RPMI8226 (cell line): Measurements from ENCODE around the gene CACHD1.
A peak's percentile ranks its signal among the peaks of the same experiment; 100 is the strongest.
"Not testable (repeated sequence)": the region's sequence is repeated elsewhere in the genome, so short reads cannot be mapped to it uniquely, and the experiment has no call there.

Source experiments
- DNase-seq: peaks from one replicate; pipeline ENCODE4 v3.0.0-alpha.2; 2015

Gene CACHD1

DNA sequence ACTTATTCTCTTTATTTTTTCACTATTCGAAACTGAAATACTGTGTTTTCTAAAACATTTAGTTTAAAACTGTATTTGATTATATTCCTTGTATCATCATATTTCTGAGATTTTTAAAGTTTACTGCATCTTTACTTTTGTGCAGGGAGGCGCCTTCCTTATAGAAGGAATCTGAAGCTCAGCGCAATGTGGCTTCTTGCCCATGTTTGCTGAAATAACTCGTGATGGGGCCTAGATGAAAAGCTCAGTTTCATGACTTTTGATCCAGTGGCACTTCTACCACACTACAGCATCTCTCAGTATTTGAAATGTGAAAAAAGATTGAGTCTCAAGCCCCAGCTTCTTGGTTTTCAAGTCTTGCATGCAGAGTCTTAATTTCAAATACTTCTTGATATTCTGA lies 28.4 kb downstream of the CACHD1 start:
- DNase-seq, result no peak

DNA sequence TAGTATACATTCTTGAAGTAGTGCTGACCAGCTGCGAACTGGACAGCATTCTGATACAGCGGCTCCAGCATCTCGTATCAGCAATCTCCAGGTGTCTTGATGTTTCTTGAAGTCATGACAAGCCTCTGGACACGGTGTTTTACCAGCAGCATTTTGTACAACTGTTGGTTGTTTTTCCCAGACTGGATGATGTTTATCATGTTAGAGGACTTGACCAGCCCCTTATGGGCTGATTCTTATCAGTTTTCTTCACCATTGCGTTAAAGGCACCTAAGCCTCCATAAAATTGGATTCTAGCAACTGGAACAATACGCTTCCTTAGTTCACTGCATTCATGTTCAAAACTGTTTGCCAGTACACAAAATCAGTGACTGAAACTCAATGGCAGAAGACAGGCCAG lies 29.1 kb downstream of the CACHD1 start:
- no peak for DNase-seq

DNA sequence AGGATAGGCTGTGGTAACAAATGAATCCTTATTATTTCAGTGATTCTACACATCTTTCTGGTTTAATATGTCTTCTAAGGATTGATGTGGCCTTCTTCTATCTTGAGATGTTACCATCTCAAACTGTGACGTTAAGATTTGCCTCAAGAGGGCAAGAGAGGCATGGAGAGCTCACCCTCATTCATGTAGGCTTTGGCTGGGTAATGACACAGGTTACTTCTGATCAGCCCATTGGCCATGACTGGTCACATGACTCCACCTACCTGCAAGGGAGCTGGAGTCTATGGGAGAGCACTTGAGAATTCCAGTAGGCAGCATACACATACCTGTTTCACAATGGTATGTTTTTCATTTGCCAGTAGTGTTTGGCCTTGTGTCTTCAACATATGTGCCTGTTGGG lies 30.0 kb downstream of the CACHD1 start:
- no peak for DNase-seq

DNA sequence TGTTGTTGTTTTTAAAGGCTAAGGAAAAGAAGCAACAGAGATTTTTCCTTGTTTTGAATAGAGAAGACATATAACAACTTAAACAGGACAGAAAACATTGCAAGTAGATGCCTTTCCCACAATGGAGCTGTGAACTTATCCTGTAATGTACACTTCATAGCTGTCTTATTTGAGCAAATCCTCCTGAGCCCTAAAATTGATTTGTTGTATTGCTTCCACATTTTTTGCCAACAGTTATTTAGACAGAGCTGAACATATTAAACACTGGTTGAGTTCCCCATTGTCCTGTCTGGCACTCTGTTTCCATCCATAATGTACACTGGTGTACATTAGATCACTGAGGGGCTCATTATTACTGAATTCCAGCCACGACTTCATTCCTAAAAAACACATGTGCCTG lies 32.2 kb downstream of the CACHD1 start:
- DNase-seq, result no peak

DNA sequence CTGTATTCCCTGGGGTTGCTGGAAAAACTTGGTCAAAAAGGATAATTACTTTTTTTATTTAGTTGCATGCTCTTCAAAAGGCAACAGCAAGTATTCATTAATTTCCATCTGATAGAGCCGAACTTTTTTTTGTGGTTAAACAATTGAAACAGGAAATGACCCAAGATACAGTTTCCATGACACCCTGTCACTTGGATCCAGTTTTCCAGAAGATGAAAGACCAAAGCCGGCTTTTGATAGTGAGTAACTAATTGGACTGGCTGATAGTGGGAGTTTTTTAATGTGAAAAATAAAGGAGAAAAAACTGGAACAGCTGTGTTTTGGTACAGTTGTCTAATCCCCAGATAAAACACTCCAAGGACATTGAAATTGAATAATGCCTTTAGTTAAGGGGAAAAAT lies 33.0 kb downstream of the CACHD1 start:
- DNase-seq, result no peak

DNA sequence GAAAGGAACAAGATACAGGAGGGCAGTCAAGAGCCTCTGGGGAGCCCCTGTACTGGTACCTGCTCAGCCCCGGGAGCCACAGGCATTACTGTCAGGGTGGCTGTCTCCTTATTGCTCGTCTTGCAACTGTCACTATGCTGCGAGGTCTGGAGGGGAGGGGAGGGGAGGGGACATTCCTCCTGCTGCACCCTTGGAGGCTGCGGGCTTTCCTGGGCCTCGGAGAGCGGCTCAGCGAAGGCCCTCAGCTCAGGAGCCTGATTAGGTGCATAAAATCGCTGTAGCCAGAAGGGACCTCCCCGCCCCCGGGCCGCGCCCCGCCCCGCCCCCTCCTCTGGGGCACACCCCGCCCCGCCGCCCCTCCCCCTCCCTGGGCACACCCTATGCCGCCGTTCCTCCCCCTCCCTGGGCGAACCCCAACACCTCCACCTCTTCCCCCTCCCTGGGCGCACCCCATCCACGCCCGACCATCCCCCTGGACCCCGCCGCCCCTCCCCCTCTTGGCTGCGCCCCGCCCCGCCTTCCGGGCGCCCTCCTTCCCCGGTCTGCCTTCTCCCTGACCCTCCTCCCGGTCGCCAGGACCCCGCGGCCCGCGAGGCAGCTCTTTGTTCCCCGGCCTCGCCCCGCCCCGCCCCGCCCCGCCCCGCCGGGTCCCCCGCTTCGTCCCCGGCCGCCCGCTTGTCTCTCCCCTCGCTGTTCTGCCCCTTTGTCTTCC lies 35.5 kb downstream of the CACHD1 start:
- peak; percentile 24 for DNase-seq

DNA sequence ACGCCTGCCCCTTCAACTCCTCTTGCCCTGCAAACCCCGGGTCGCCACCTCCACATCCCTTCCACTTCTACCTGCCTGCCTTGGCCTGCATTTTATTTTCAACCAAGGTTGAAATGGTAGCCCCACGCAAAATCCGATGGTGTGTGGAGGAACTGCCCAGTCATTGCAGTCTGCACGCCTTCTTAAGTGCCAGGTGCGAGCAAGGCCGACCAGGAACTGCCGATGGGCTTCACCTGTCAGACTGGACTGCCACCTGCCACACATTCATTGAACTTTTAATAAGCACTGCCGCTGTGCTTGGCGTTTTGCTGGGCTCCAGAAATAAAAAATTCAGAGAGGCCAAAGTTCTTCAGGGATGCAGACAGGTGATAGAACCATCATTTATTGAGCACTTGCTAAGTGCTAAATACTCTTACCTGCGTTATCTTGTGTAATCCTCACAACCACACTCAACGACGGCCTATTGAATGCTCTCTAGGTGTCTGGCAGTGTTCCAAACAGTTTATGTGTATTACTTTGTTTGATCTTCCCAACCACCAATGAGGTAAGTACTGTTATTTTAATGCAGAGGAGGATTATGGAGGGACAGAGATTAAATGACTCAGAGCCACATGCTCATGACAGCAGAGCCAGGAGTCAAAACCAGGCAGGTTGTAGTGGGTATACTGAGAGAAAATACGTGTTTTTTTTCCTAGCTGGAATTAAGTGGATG lies 36.2 kb downstream of the CACHD1 start:
- peak; percentile 52 for DNase-seq

DNA sequence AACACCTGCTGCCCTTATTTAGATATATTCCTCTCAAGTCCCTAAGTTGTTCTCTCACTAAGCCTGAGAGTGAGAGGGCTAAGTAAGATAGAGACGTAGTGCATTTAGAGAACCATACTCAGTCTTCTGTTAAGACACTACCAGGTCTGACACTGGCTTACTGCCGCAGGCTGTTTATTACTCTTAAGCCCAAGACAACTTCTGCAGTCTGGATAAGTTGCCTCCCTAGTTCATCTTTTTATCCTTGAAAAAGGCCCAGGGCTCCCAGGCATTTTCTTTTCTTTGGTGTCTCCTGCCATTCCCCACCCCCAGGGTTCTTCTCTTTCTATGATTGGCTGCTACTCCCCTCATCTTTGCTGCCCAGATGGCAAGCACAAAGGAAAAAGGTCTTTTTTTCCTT lies 38.7 kb downstream of the CACHD1 start:
- DNase-seq, result no peak

DNA sequence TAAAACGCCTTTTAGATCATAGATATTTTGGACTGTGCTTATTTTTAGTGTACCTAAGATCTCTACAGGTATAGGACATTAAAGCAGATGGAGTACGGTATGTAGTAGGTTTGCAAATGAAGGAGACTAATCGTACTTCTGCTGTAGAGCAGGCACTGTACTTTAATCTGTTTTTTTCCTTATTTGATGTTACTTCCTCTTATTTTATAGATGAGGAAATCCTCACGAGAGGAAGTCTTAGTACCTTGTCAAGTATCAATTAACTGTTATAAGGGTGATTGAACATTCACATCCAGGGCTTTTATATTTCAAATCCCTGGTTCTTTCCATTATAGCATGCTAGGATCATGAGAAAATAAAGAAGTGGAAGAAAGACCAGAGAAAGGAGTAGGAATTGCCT lies 41.1 kb downstream of the CACHD1 start:
- DNase-seq, result no peak

DNA sequence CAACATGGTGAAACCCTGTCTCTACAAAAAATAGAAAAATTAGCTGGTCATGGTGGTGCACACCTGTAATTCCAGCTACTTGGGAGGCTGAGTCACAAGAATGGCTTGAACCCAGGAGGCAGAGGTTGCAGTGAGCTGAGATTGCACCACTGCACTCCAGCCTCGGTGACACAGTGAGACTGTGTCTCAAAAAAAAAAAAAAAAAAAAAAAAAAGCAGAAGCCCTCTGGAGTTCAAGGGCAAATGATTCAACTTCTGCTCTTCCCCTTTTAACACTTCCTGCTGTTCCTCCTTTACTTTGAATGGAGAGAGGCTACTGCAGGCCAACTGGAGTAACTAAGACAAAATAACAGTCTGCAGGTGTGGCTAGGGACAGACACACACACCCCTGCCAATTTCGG lies 42.3 kb downstream of the CACHD1 start:
- not testable (repeated sequence) for DNase-seq

DNA sequence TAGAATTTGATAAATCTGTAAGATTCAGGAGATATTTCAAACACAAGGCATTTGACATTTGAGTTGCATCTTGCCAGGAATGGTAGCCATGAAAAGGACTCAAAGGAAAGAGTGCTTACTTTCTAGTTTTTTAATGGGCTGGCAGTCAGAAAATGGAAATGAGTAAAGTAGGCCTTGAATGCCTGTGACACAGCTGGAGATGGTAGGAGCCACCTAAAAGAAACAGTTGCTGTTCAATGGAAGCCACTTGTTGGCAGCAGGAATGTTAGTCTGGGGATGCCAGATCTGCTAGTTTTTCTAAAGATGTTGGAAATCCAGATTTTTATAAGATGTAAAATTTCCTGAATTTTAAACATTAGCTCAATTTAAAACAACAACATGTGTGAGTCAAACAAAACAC lies 43.6 kb downstream of the CACHD1 start:
- no peak for DNase-seq

DNA sequence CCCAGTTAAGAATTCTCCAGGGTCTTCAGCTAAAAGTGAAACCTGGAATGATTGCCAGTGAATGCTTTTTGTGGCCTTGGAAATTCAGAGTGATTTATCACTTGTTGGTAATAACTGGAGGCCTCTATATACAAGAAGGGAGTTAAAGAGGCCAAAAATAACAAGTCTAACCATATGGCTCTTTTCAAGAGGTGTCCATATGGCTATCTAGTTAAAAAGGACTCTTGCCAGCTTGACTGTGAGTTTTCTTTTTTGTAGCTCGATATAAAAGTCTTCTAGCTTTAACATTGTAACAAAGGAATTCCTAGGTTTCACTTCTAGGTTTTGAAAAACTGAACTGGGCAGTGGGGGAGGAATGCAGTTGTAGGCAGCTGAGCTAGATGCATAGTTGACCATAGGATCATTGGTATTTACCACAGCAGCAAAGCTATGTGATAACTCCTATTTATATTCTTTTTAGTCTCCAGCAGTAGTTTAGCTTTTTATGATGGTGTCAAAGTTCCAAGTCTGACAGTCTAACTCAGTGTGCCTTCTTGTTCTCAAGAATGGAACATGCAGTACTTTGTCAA lies 44.4 kb downstream of the CACHD1 start:
- DNase-seq, result no peak

DNA sequence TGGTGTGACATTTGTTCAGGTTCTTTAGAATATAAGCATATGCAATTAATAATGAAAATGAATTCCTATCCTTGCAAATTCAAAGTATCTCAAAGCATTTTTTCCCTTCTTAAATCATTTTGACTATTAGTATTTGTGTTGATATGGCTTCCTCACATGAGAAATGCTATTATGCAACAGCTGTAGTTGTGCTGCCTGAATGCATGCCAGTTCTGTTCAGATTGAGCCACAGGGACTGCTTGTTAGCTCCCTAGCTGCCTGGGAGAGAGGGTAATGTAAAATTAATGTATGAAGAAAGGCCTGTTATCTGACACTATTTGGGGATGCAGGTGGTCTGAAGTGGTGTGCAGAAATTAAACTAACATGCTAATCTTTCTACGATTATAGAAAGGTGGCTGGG lies 45.5 kb downstream of the CACHD1 start:
- no peak for DNase-seq

DNA sequence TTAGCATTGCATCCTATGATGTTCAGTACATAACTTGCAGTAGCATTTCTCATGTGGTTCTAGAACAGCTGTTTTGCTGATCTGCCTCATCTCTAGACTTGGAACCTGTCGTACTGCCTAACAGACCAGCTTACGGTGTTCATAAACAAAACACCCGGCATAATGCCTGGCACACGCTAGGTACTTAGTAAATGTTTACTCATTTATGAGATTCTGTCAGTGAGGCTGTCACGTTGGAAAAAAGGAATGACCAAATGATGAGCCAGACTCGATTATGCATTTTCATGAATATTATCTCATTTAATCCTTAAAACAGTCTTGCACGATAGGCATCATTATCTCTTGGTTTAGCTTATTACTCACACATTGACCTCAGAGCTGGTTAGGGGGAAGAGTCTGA lies 46.4 kb downstream of the CACHD1 start:
- DNase-seq, result no peak

DNA sequence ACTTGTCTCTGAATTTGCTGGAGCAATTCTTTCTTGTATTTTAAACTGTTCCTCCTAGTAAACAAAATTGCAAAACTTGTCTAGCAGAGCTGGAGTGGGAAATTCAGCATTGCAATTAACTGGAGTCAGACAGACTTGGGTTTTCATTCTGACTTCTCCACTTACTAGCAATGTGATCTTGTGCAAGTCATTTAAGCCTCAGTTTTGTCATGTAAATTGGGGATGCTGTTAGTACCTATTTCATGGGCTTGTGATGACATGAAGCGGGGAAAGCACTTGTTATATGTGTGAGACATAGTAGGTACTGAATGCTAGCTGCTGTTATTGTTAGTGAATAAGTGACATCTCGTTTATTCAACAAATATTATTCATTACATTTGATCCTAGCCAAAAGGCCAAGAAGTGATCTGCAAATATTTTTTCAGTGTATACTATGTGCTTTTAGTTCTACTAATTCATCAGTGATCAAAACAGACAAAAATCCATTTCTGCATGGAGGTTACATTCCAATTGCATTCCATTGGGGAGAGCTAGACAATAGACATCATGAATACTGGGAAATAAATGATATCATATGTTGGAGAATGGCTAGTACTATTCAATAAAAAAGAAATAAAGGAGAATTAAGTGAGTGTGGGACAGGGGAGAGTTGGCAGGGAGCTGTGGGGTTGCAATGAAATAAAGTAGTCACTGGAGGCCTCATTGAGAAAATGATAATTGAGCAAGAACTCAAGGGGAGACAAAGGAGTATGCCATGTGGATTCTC lies 47.1 kb downstream of the CACHD1 start:
- no peak for DNase-seq

DNA sequence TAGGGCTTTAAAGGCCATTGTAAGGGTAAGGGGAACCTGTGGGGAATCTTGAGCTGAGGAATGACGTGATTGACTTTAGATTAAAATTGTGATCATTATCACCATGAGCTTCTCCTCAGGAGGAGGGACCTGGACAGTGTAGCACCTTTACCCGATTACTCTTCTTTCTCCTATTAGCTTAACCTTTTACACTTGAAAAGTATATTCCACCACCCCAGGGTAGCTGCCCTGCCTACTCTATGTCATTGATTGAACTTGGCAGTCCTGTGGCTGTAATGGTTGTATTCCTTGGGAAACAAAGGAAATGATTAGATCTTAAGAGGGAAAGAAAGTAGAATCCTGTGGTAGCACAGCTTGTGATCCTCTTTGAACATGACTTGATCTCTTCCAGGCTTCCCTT lies 47.7 kb downstream of the CACHD1 start:
- DNase-seq, result no peak

DNA sequence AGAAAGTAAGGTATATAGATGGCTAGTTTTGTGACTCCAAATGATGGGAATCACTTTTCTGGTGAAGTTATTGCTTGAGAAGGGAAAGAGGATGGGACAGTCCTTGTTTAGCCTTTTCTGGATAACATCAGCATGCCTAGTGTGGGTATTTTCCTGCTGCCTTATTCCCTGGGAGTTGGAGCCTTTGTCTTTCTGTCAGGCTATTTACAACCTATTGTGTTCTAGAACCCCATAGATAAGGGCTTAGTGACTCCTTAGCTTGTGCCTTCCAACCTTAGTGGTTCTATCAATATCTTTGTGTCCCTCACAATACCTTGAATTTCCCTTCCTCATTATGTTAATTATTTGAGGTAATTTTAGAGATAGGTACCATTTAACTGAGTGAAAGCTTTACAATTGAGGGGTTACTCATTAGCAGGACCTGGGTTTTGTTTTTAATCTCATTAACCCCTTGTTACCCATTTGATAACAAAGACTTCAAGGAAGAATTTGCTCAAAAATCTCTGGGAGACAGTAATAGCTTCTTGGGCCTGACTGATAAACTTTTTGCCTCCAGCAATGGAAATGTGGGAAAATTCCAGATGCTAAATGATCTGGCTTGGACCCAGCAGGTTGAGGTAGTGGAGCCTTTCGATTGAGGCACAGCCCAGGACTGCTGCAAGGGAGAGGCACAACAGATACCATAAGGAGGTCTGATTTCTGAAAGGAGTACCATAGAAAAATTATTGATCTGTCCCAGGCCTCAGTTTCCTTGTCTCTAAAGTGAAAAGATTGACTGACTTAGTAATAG lies 49.0 kb downstream of the CACHD1 start:
- DNase-seq, result no peak

DNA sequence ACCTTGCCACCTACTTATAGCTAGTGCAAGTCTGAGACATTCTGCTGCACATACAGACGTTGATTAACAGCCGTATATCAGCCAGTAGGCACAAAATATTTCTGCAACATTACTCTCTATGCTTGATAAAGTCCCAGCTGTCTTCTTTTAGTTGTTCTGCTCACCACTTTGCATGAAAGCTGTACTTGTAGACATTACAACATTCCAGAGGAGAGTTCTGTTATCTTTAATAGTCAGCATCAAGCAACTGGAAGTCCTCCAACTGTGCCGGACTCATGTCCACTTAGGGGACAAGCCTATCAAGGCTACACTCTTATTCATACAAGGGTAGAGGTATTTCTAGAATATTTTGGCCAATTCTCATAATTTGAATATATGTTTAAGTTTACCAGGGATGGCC lies 50.0 kb downstream of the CACHD1 start:
- no peak for DNase-seq

DNA sequence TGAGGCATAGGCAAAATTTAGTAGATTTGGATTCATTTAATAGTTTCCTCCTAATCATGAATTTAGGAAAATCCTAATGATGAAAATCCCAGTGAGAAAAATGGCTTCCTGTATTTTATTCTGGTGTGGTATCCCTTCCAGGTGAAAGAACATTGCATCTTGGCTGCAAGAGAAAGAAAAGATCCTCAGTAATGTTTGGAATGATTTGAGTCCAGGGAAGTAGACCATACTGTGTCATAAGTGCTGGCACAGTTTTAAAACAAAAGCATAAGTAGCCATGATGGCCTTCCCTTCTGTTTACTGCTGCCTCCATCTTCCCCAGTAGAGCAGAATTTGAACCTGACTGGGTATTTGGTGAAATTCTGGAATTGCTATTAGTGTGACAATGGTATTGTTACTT lies 52.8 kb downstream of the CACHD1 start:
- DNase-seq, result no peak

DNA sequence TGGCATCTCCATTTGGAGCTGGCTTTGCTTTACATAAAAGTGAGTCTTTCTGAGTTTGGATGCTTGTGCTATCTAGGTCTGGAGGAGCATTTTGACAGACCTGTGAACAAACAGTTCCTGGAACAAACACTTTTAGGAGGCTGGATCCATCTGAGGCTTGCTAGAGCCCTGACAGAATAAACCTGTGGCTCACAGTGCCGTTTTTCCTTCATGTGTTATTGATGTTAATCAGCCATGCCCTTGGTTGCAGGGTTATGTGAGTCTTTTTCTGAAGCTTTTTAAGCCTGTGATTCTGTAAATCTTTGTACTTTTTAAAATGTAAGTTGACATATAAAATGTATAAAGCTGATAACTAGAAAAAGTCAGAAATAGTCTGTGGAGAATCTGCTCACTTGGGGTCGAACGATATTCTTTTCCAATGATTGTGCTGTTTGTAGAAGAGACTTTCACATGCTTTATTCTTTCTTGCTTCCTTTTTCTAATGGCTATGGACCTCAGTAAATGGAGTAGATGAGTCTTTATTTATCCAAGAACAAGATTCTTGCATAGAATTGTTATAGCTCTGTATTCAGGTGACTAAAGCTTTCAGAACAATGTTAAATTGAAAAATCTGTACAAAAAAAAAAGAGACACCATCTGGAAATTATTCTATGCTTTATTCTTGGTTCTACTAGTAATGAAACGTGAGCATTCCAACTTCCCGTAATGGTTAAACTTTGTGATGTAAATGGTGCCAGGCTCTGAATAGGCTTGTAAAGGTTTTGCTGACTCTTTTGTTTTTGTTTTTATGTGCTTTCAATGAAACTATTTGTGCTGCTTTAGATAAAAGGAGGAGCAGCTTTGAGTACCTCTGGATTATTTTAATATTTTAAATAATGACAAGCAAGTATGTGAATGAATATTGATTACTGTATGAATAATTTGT lies 53.7 kb downstream of the CACHD1 start:
- no peak for DNase-seq

DNA sequence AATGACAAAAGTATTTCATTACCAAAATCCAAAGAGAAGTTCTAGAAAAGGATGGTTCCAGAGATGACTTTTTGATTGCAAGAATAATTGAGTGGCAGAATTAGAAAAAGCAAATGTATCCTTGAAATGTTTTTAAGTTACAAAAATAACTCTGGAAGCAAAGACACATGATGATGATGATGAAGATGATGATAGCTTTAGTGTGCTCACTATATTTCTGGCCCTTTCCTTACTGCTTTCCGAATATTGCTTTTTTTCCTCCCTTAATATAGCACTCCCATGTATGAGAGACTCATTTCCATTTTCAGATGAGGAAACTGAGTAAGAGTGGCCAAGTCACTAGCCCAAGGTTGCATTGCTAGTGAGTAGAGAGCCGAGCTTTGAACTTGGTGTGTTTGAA lies 54.7 kb downstream of the CACHD1 start:
- DNase-seq, result no peak
